K562 (cell line): ENCODE results near the gene LSM4.

ENCODE experiments used
- BHLHE40 ChIP-seq: IDR thresholded peaks from 2 replicates; pipeline ENCODE4 v1.6.1; 2011; ENCODE audit warnings: low read length, improper control_type of control experiment
- BRF2 ChIP-seq: IDR thresholded peaks from 3 replicates; pipeline ENCODE4 v1.6.1; 2011; ENCODE audit warnings: borderline replicate concordance, mild to moderate bottlenecking; ENCODE audit not compliant: insufficient read length, insufficient read depth
- CBX5 ChIP-seq: IDR thresholded peaks from 2 replicates; pipeline ENCODE4 v1.6.1; 2014; ENCODE audit warnings: low read depth, borderline replicate concordance
- FOXJ3 ChIP-seq: sonication (generic); formaldehyde crosslinking; IDR thresholded peaks from 2 replicates; pipeline ENCODE4 v1.4.0; 2020; ENCODE audit warnings: mild to moderate bottlenecking, missing genetic modification reagents
- SRSF9 ChIP-seq: fragments of 200-400 bp; formaldehyde crosslinking; IDR thresholded peaks from 2 replicates; pipeline ENCODE4 v1.6.1; 2017; ENCODE audit warnings: low read depth, low read length, borderline replicate concordance
- ZSCAN29 ChIP-seq: fragments of 450-650 bp; IDR thresholded peaks from 2 replicates; pipeline ENCODE4 v1.6.1; 2017

- TF ChIP-seq BRF2 (no peak), FOXJ3 (CRISPR knock-in tag) (no peak), ZSCAN29 (no peak), CBX5 (no peak), SRSF9 (no peak), BHLHE40 (no peak)
These were observed 38.0 kb downstream of the LSM4 start for GRCh38 chr19:18284712-18285360.
